ENCODE data around the gene MTNR1A. TPM values are rescaled to one million over a fixed set of nuclear protein-coding genes. Genes with fewer than 3 reads are reported as not detected.

The MTNR1A gene
- total RNA-seq, 2 donors from 2014 or later, result 1.3 to 1.6 TPM

DNA sequence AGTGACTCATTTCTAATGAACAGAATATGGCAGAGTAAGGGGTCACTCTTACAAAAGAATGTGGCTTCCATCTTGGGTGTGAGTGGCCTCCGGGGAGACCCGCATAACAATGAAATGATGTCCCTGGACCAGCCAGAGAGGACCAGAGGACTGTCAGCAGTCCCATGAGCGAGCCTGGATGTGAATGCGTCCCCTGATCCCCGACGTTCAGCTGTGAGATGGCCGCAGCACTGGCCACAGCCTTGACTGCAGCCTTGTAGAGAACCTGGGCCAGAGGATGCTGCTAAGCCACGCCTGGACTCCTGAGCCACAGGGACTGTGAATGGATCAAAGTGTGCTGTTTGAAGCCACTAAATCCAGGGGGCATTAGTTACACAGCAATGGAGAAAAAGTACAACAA lies 53.8 kb downstream of the MTNR1A start:
- intact Hi-C loops (cut with DNase I), result no loop called here

DNA sequence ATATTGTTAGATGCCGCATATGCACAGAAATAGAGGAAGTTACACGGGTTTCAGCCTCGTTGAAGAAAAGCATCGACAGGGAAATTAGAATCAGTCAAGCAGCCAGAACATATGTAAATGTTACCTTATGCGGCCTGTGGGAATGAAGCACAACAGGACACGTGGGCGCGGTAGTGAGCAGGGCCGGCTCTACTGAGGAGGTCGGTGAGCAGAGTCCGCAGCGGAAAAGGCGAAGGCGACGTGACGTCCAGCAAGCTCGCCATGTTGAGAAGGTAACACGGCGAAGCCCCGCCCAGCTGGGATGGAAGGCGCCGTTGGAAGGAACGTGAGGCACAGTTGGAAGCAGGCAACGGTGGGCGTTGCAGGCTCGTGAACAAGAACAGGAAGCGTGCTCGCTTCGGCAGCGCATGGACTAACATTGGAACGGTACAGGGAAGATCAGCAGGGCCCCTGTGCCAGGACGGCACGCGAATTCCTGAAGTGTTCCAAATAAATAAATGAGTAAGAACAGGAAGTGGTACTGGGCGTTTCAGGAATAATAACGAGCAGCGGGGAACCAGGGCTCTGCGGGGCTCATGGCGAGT lies 54.6 kb downstream of the MTNR1A start:
- 79 to 85% methylated on average over 39 of the region's 39 CpGs for WGBS, 2 donors
- no peaks in the 10 kb centered on the region for H3K4me1 ChIP-seq
- no peaks in the 10 kb centered on the region for H3K27me3 ChIP-seq
- H3K4me3 ChIP-seq, result no peak overlapping the region
- intact Hi-C loops (cut with DNase I), result no loop called here
- no peaks in the 10 kb centered on the region for H3K36me3 ChIP-seq (replicated peaks in 1 of 2; ENCODE audit: insufficient read depth in 1 of 2, low read depth in 2 of 2)
- H3K9me3 ChIP-seq, result no peaks in the 10 kb centered on the region
- DNase-seq (peak in 2 of 4 donors; percentile 20 to 33), ATAC-seq (peak; percentile 9)
- TF ChIP-seq POLR2A (IDR thresholded peaks at IDR 0.05), result no peak
- TF ChIP-seq, protein P1, sequence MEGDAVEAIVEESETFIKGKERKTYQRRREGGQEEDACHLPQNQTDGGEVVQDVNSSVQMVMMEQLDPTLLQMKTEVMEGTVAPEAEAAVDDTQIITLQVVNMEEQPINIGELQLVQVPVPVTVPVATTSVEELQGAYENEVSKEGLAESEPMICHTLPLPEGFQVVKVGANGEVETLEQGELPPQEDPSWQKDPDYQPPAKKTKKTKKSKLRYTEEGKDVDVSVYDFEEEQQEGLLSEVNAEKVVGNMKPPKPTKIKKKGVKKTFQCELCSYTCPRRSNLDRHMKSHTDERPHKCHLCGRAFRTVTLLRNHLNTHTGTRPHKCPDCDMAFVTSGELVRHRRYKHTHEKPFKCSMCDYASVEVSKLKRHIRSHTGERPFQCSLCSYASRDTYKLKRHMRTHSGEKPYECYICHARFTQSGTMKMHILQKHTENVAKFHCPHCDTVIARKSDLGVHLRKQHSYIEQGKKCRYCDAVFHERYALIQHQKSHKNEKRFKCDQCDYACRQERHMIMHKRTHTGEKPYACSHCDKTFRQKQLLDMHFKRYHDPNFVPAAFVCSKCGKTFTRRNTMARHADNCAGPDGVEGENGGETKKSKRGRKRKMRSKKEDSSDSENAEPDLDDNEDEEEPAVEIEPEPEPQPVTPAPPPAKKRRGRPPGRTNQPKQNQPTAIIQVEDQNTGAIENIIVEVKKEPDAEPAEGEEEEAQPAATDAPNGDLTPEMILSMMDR (IDR thresholded peaks at IDR 0.05), result no peak
- H3K27ac ChIP-seq, result no peak overlapping the region

More for the DNA sequence above, 53.8 kb downstream of the MTNR1A start:
- no peak overlapping the region for H3K27ac ChIP-seq
- H3K27me3 ChIP-seq, result no peaks in the 10 kb centered on the region
- DNase-seq, result no peak
- ATAC-seq, result no peak
- no peaks in the 10 kb centered on the region for H3K9me3 ChIP-seq
- no peaks in the 10 kb centered on the region for H3K36me3 ChIP-seq (replicated peaks in 1 of 2; ENCODE audit: insufficient read depth in 1 of 2, low read depth in 2 of 2)
- no peak for TF ChIP-seq POLR2A (IDR thresholded peaks at IDR 0.05)
- TF ChIP-seq, protein P1 (IDR thresholded peaks at IDR 0.05), result no peak
- 76 to 78% methylated on average over 8 of the region's 8 CpGs for WGBS, 2 donors
- no peaks in the 10 kb centered on the region for H3K4me1 ChIP-seq
- no peak overlapping the region for H3K4me3 ChIP-seq

DNA sequence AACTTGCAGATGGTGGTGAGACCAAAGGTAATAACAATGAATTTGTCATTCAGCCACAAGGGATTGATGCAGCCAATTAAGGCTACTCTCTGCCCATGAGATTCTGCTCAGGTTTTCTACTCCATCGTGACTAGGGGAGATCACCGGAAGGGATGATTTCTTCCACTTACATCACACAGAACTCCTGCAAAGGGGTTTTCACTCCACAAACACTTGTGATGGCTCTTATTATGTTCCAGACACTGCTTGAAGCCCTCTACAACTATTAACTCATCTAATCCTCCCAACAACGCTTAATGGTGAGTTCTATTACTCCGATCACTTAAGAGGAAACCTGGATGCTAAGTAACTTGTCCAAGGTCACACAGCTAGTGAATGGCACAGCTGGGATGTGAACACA lies 55.9 kb downstream of the MTNR1A start:
- 82 to 88% methylated on average over 4 of the region's 4 CpGs for WGBS, 2 donors

GRCh38 chr4:186497043-186497442 lies 58.3 kb downstream of the MTNR1A start:
- WGBS, 2 donors, result 75 to 85% methylated on average over 8 of the region's 8 CpGs
- peaks cover 0 to 6% (median 0%) of the 10 kb centered on the region in 3 donors for H3K9me3 ChIP-seq
- H3K27ac ChIP-seq, result no peak overlapping the region
- intact Hi-C loops (cut with DNase I), result no loop called here
- DNase-seq (no peak), ATAC-seq (no peak)
- H3K4me3 ChIP-seq, result no peak overlapping the region
- no peaks in the 10 kb centered on the region for H3K36me3 ChIP-seq (replicated peaks in 1 of 2; ENCODE audit: insufficient read depth in 1 of 2, low read depth in 2 of 2)
- no peak for TF ChIP-seq POLR2A (IDR thresholded peaks at IDR 0.05)
- TF ChIP-seq, protein P1 (IDR thresholded peaks at IDR 0.05), result no peak
- H3K27me3 ChIP-seq, result no peaks in the 10 kb centered on the region
- H3K4me1 ChIP-seq, result no peaks in the 10 kb centered on the region

More for the DNA sequence above, 55.9 kb downstream of the MTNR1A start:
- Histone ChIP-seq H3K9me3 (no peaks in the 10 kb centered on the region), H3K27ac (no peak overlapping the region), H3K4me1 (no peaks in the 10 kb centered on the region), H3K4me3 (no peak overlapping the region), H3K36me3 (replicated peaks in 1 of 2; ENCODE audit: insufficient read depth in 1 of 2, low read depth in 2 of 2) (no peaks in the 10 kb centered on the region), H3K27me3 (no peaks in the 10 kb centered on the region)
- ATAC-seq (no peak), DNase-seq (no peak)
- intact Hi-C loops (cut with DNase I), result no loop called here
- no peak for TF ChIP-seq POLR2A (IDR thresholded peaks at IDR 0.05)
- TF ChIP-seq, protein P1 (IDR thresholded peaks at IDR 0.05), result no peak

- TF ChIP-seq, protein P1 (IDR thresholded peaks at IDR 0.05), result no peak
- no peak for TF ChIP-seq POLR2A (IDR thresholded peaks at IDR 0.05)
- Histone ChIP-seq H3K27ac (no peak overlapping the region), H3K4me1 (no peaks in the 10 kb centered on the region), H3K4me3 (no peak overlapping the region), H3K36me3 (replicated peaks in 1 of 2; ENCODE audit: insufficient read depth in 1 of 2, low read depth in 2 of 2) (no peaks in the 10 kb centered on the region), H3K9me3 (peaks cover 0 to 6% (median 0%) of the 10 kb centered on the region in 3 donors), H3K27me3 (no peaks in the 10 kb centered on the region)
- DNase-seq (no peak), ATAC-seq (no peak)
- intact Hi-C loops (cut with DNase I), result no loop called here
- 91 to 94% methylated on average over 1 of the region's 1 CpG for WGBS, 2 donors
These were observed 60.9 kb downstream of the MTNR1A start for GRCh38 chr4:186494496-186494895.
